Thyroid gland (tissue), 4 donors: ENCODE data around the gene COL8A2. TPM values are rescaled to one million over a fixed set of nuclear protein-coding genes. Genes with fewer than 3 reads are reported as not detected.

Experiments used
- DNase-seq, 2 donors: peaks; one replicate each; pipeline ENCODE4 v3.0.0-alpha.2; 2019
- H3K27ac ChIP-seq, 3 donors: fragments of 200-600 bp; sonication (generic); 1 replicate in 2 of 3; 2 replicates in 1 of 3; pipeline ENCODE4 v1.5.1; 2016 to 2019; ENCODE audit warnings: mild to moderate bottlenecking in 1 of 3, moderate library complexity in 1 of 3
- H3K27me3 ChIP-seq: fragments of 200-600 bp; sonication (generic); one replicate; pipeline ENCODE4 v1.5.1; 2019
- H3K36me3 ChIP-seq, 2 donors: fragments of 200-600 bp; sonication (generic); one replicate each; pipeline ENCODE4 v1.5.1; 2016 to 2019
- H3K4me1 ChIP-seq, 2 donors: fragments of 200-600 bp; sonication (generic); one replicate each; pipeline ENCODE4 v1.5.1; 2017 to 2019
- H3K4me3 ChIP-seq, 3 donors: fragments of 200-600 bp; sonication (generic); replicated peaks in 1 of 3; 1 replicate in 2 of 3; 2 replicates in 1 of 3; pipeline ENCODE4 v1.5.1; 2016; ENCODE audit warnings: mild to moderate bottlenecking in 1 of 3
- H3K9me3 ChIP-seq: fragments of 200-600 bp; sonication (generic); one replicate; pipeline ENCODE4 v1.5.1; 2017
- POLR2A ChIP-seq, 2 donors: fragments of 450-650 bp; IDR thresholded peaks; one replicate each; pipeline ENCODE4 v1.6.1; 2017; ENCODE audit warnings: antibody characterized with exemption in 2 of 2, mild to moderate bottlenecking in 2 of 2, moderate library complexity in 1 of 2
- WGBS, 2 donors: methylation state at CpG; one replicate each; pipeline ENCODE4 v1.1.5; 2017; 5-methylcytosine and 5-hydroxymethylcytosine counted together
- intact Hi-C: fragments of 100-400 bp; cut with DNase I; formaldehyde crosslinking; loops from one replicate; pipeline ENCODE4 v1.15.1; 2023
- total RNA-seq, 4 donors: library from RNA; depleted of rRNA; stranded (reverse); fragments of >200 nt; gene quantifications; one replicate each; pipeline ENCODE4 v1.2.3, GENCODE V29; 2016
- TF ChIP-seq, protein P1 (sequence below), 6 experiments: fragments of 200-600 bp in 3 of 6; fragments of 450-650 bp in 3 of 6; sonication (generic) in 3 of 6; IDR thresholded peaks; one replicate each; pipeline ENCODE4 v1.5.1; 2016 to 2019; ENCODE audit warnings: antibody characterized with exemption in 6 of 6, mild to moderate bottlenecking in 2 of 6, inconsistent platforms in 1 of 6, moderate library complexity in 1 of 6

Gene COL8A2
- total RNA-seq, 4 donors from 2014 or later, result 5.7 to 13.7 (median 10.1) TPM

DNA sequence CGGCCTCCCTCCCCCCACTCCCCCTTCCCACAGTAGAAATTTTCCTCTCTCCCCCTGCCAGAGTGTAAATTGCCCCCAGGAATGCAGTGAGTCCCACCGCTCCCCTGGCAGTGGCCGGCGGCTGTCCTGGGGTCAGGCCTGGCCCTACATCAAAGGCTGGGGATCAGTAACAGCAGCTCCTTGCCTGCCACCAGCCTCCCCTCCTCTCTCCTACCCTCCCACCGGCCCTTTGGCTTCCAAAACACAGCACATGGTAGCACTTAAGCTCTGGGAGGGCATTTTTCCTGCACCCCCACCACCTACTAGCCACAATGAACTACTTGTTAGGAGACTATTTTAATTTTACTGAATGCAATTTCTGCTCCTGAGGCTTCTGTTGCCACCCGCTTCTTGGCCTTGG, 9.0 kb upstream of the COL8A2 start:
- 60 to 83% methylated on average over 5 to 6 of the region's 6 CpGs for whole genome bisulfite sequencing, 2 donors
- Histone ChIP-seq H3K36me3 (peaks cover 13% of the 10 kb centered on the region in 2 donors), H3K4me1 (peaks cover 10 to 29% of the 10 kb centered on the region in 2 donors), H3K9me3 (no peaks in the 10 kb centered on the region), H3K27me3 (no peaks in the 10 kb centered on the region), H3K4me3 (no peak overlapping the region), H3K27ac (no peak overlapping the region)
- intact Hi-C loops, result no loop called here
- TF ChIP-seq POLR2A (IDR thresholded peaks at IDR 0.05), result no peak
- TF ChIP-seq, protein P1, sequence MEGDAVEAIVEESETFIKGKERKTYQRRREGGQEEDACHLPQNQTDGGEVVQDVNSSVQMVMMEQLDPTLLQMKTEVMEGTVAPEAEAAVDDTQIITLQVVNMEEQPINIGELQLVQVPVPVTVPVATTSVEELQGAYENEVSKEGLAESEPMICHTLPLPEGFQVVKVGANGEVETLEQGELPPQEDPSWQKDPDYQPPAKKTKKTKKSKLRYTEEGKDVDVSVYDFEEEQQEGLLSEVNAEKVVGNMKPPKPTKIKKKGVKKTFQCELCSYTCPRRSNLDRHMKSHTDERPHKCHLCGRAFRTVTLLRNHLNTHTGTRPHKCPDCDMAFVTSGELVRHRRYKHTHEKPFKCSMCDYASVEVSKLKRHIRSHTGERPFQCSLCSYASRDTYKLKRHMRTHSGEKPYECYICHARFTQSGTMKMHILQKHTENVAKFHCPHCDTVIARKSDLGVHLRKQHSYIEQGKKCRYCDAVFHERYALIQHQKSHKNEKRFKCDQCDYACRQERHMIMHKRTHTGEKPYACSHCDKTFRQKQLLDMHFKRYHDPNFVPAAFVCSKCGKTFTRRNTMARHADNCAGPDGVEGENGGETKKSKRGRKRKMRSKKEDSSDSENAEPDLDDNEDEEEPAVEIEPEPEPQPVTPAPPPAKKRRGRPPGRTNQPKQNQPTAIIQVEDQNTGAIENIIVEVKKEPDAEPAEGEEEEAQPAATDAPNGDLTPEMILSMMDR (IDR thresholded peaks at IDR 0.05), result no peak
- no peak for DNase-seq

DNA sequence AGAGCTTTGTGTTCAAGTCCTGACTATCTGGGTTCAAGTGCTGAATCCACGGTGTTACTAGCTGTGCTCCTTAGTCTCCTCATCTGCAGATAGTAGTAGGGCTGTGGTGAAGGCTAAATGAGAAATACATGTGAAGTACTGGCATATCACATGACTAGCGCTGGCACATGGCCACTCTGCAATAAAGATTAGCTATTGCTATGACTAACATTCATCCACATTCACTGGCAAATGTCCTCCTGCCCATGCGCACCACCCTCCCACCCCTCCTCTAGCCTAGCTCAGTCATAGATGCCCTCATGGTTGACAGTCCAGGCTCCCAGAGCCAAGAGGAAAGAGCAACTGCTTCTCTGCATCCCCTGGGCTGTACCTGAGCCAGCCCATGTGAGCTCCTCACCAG, 8.5 kb upstream of the COL8A2 start:
- DNase-seq, result no peak
- H3K27me3 ChIP-seq, result no peaks in the 10 kb centered on the region
- TF ChIP-seq POLR2A (IDR thresholded peaks at IDR 0.05), result no peak
- TF ChIP-seq, protein P1 (IDR thresholded peaks at IDR 0.05), result no peak
- intact Hi-C loops, result no loop called here
- H3K9me3 ChIP-seq, result no peaks in the 10 kb centered on the region
- H3K4me1 ChIP-seq, result peaks cover 10 to 29% of the 10 kb centered on the region in 2 donors
- no peak overlapping the region for H3K27ac ChIP-seq
- WGBS, 2 donors, result 85 to 95% methylated on average over 3 of the region's 3 CpGs
- H3K36me3 ChIP-seq, result peaks cover 11 to 13% of the 10 kb centered on the region in 2 donors
- H3K4me3 ChIP-seq, result no peak overlapping the region

DNA sequence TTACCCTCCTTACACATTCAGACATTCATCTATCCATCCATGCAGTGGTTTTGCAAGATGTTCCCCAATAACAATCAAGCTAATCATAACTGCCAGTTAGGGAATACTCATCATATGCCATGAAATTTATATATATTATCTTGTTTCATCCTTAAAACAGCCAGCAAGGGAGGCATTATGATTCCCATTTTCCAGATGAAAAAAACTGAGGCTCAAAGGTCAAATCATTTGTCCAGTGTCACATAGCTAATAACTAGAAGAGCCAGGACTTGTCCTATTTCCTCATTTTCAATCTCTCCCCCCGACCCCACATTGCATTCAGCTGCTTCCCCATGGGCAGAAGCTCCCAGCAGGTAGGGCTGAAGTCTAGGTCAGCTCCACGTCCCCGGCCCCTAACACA, 7.0 kb upstream of the COL8A2 start:
- Histone ChIP-seq H3K27ac (no peak overlapping the region), H3K9me3 (no peaks in the 10 kb centered on the region), H3K27me3 (no peaks in the 10 kb centered on the region), H3K4me3 (no peak overlapping the region), H3K36me3 (peaks cover 0 to under 1% of the 10 kb centered on the region in 2 donors), H3K4me1 (peaks cover 10 to 29% of the 10 kb centered on the region in 2 donors)
- TF ChIP-seq, protein P1 (IDR thresholded peaks at IDR 0.05), result no peak
- TF ChIP-seq POLR2A (IDR thresholded peaks at IDR 0.05), result no peak
- WGBS, 2 donors, result 78 to 92% methylated on average over 3 of the region's 3 CpGs
- intact Hi-C loops, result no loop called here
- no peak for DNase-seq

DNA sequence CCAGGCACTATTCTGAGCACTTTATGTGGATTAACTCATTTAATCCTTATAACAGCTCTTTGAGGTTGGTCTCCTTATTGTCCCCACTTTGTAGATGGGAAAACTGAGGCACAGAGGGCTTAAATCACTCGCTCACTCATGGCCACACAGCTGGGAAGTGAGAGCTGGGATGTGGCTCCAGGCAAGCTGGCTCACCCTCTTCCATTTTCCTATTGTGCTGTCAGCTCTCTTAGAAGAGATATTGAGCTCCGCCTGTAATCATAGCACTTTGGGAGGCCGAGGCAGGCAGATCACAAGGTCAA, 3.8 kb upstream of the COL8A2 start:
- DNase-seq, result no peak
- TF ChIP-seq, protein P1 (IDR thresholded peaks at IDR 0.05), result no peak
- TF ChIP-seq POLR2A (IDR thresholded peaks at IDR 0.05), result no peak
- 93 to 97% methylated on average over 3 of the region's 3 CpGs for WGBS, 2 donors
- intact Hi-C loops, result no loop called here
- Histone ChIP-seq H3K36me3 (no peaks in the 10 kb centered on the region), H3K4me1 (peaks cover 5 to 18% of the 10 kb centered on the region in 2 donors), H3K27ac (no peak overlapping the region), H3K27me3 (no peaks in the 10 kb centered on the region), H3K4me3 (no peak overlapping the region), H3K9me3 (no peaks in the 10 kb centered on the region)

DNA sequence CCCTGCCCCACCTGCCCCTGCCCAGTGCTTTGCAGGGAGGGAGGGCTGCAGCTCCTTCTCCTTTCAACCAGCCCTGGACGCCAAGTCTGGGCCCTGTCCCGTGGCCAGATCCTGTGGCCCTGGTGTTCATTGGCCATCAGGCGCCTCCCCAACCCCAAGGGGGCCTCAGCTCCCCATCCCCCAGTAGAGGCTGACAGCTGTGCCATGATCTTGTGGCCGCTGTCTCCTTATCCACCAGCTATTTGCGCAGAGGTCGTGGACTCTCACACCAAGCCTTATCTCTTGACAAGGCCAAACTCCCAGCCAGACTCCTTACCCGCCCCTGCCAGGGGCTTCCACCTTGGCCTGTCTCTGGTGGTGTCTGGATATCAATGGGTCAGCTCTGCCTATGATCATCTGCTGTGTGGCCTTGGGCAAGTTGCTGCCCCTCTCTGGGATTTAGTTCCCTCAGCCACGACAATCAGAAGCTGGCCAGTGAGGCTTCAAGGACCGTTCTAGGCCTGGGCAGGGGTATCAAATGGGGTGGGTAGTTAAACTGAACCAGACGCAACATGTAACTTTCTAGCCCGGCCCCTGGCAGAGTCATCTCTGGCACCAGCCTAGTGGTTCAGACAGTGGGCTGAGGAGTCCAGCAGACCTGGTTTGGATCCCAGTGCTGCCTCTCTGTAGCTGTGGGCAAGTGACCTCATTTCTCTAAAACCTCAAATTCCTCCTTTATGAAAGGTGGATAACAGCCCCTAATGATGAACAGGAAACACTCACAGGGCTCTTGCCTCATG, 3.3 kb upstream of the COL8A2 start:
- H3K27ac ChIP-seq, result no peak overlapping the region
- WGBS, 2 donors, result 90 to 92% methylated on average over 9 to 10 of the region's 11 CpGs
- H3K4me3 ChIP-seq, result no peak overlapping the region
- H3K4me1 ChIP-seq, result peaks cover 5 to 19% of the 10 kb centered on the region in 2 donors
- H3K36me3 ChIP-seq, result no peaks in the 10 kb centered on the region
- no peaks in the 10 kb centered on the region for H3K9me3 ChIP-seq
- no peak for DNase-seq
- intact Hi-C loops, result no loop called here
- H3K27me3 ChIP-seq, result no peaks in the 10 kb centered on the region
- TF ChIP-seq POLR2A (IDR thresholded peaks at IDR 0.05), result no peak
- TF ChIP-seq, protein P1 (IDR thresholded peaks at IDR 0.05), result no peak
